Epithelial cell of proximal tubule (primary cell): Measurements from ENCODE around the gene IL1R2. TPM values are rescaled to one million over a fixed set of nuclear protein-coding genes. Genes with fewer than 3 reads are reported as not detected.
"Not testable (repeated sequence)": the region's sequence is repeated elsewhere in the genome, so short reads cannot be mapped to it uniquely, and the experiment has no call there.

Experiments used
- DNase-seq: peaks from one replicate; pipeline ENCODE4 v3.0.0-alpha.2; 2011; ENCODE audit warnings: low read depth
- H3K4me3 ChIP-seq: 2 replicates; pipeline ENCODE4 v1.5.1; 2011; ENCODE audit warnings: low read depth, mild to moderate bottlenecking, low read length
- total RNA-seq: library from RNA; depleted of rRNA; stranded (reverse); fragments of >200 nt; gene quantifications from 2 replicates; pipeline ENCODE4 v1.2.3, GENCODE V29; 2015
- TF ChIP-seq, protein P1 (sequence below): conservative IDR thresholded peaks from 2 replicates; pipeline ENCODE4 v1.5.1; 2012; ENCODE audit warnings: low read depth, mild to moderate bottlenecking, low read length

The IL1R2 gene
- total RNA-seq, 1 donor from 2014 or later, result 5.4 TPM

DNA sequence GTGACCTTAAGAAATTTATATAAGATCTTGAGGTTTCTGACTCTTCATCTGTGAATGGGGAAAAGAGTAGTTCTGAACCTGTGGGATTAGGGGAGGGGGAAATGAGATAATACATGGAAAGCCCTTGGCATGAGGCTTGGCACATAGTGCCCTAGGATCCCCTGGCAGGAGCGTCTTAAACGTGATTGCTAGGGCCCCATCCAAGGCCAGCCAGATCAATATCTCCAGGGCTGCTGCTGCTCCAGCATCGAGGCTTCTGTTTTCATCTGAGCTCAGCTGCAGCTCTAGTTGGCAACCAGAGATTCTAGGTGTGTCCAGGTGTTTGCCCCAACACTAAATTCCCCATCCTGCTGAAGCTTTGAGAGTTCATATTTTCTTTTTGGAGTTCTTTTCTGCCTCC is 71.0 kb downstream of the IL1R2 start:
- no peak overlapping the region for H3K4me3 ChIP-seq
- TF ChIP-seq, protein P1, sequence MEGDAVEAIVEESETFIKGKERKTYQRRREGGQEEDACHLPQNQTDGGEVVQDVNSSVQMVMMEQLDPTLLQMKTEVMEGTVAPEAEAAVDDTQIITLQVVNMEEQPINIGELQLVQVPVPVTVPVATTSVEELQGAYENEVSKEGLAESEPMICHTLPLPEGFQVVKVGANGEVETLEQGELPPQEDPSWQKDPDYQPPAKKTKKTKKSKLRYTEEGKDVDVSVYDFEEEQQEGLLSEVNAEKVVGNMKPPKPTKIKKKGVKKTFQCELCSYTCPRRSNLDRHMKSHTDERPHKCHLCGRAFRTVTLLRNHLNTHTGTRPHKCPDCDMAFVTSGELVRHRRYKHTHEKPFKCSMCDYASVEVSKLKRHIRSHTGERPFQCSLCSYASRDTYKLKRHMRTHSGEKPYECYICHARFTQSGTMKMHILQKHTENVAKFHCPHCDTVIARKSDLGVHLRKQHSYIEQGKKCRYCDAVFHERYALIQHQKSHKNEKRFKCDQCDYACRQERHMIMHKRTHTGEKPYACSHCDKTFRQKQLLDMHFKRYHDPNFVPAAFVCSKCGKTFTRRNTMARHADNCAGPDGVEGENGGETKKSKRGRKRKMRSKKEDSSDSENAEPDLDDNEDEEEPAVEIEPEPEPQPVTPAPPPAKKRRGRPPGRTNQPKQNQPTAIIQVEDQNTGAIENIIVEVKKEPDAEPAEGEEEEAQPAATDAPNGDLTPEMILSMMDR, result no peak
- no peak for DNase-seq

DNA sequence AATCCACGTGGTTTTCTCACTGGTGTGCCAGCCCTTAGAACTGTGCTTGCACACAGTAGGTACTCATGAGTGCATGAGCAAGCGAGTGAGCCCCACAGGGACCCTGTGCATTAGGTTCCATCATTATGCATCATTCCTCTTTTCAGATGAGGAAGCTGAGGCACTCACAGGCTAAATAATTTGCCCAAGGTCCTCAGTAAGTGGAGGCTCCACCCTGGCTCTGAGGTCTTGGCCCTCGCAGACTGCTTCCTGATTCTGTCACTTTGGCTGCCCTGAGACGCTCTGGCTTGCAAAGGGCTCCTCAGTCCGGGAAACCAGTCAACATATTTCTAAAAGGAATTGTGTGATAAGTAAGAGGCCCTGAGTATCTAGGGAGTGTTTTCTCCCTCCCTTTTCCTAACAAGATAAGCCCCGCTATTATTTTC is 71.7 kb downstream of the IL1R2 start:
- TF ChIP-seq, protein P1, result no peak
- no peak for DNase-seq
- no peak overlapping the region for H3K4me3 ChIP-seq

DNA sequence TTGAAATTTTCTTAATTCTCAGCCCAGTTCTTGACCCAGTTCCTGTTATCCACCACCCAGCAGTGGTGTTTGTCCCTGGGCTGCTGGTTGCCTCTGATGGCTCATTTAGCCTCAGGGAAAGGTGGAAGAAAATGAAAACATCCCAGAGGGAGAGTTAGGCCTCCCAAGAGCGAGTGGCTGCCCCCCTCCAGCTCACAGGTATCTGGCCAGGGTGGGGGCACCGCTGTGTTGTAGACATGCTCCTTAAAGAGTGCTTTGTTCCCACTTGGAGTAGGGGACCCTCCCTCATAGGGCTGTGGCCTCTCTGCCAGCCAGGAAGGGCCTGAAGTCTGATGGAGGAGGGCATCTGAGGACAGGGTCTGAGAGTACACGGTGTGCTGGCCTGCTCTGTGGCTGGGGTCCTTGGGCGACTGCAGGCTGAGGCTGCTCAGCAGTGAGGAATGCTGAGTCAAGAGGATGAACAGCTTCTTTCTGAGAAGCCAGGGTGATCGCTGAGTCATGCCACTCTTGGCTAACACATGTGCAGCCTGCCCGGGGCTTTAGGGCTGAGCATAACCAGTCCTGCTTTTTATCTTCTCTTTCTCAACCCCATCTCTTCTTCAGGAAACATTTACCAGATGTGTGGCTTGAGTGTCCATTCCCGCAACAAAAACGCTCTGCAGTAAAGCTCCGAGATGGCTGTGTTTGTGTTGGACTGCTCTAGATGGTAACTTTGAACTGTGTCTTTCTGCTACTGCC is 72.3 kb downstream of the IL1R2 start:
- DNase-seq, result peak; percentile 85
- H3K4me3 ChIP-seq, result no peak overlapping the region
- TF ChIP-seq, protein P1, result no peak

DNA sequence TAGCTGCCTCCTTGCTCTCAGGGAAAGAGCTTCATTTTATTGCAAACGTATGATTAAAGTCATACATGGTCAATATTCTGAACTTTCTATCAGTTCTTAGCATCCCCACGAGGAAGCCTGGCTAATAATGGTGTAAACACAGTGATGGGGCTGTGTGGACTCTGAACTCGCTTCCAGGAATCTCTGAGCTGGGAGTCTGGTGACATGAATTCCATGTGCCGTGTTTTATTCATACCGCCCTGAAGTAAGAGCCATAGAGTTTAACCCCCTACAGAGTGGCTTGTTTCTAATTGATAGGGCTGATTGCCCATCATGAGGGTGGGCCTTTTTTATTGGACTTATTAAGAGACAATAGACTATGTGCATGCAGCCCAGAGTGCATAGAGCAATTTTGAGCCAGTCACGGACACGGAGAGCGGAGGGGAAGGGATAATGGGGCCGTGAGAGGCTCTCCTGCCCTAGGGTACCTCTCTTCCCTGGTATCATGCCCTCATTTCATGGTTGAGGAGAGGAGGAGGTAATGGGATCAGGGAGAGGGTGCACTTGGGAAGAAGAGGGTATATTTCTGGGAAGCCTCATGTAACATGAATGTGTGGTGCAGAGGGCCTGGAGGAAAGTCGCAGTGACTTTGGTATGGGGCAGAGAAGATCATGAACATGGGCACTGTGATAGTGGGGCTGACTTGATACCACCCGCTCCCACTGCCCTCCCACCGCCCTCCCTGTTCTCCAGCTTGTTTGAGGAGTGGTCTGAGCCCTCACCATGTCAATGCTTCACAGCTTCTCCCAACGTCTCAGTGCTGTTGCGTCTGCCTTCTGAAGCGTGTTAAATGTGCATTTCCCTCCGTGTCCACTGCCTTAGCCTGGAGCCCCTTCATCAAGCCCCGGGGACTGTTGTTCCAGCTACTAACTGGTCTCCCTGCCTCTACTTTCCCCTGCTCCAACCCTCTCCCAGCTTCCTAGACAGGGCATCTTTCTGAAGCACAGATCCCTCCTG is 73.2 kb downstream of the IL1R2 start:
- TF ChIP-seq, protein P1, result no peak
- DNase-seq, result no peak
- H3K4me3 ChIP-seq, result no peak overlapping the region

DNA sequence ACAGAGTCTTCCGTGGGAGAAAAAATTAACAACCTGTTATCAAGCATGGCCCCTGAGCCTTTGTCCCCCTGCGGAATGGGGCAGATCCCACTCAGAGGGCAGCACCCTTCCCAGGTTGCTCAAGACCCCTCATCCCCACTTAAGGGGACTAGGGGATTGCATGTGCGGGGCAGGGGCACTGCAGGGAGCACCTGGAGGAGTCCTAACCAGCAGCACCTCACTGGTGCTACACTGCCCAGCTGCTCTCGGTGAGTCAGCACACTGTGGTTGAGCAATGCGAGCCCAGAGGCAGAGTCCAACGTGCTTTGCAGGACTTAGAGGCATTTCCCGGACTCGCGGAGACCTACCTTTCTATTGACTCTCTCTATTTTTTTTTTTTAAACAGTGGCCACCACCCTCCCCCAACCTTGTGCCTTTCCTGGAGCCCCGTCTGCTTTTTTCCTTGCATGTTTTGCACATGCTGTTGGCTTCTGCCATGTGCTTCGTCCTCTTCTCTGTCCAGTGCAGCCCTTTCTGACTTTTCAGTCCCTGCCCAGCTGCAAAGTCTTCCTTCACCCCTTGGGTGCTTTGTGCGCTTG is 74.0 kb downstream of the IL1R2 start:
- TF ChIP-seq, protein P1, result no peak
- H3K4me3 ChIP-seq, result no peak overlapping the region
- no peak for DNase-seq

DNA sequence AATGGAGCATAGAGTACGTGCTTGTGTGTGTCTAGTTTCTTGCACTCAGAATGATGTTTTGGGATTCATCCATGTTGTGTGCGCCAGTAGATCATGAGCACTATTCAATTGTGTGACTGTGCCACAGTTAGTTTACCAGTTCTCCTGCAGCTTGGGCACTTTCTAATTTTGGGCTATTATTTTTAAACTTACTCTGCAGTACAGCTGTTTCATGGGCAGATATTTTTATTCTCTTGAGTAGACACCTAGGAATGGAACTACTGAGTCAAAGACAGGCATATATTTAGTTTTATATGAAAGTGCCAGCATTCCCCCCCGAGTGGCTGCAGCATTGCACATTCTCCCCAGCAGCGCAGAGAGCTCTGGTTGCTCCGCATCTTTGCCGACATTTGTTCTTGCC is 74.8 kb downstream of the IL1R2 start:
- DNase-seq, result no peak
- TF ChIP-seq, protein P1, result no peak
- no peak overlapping the region for H3K4me3 ChIP-seq

DNA sequence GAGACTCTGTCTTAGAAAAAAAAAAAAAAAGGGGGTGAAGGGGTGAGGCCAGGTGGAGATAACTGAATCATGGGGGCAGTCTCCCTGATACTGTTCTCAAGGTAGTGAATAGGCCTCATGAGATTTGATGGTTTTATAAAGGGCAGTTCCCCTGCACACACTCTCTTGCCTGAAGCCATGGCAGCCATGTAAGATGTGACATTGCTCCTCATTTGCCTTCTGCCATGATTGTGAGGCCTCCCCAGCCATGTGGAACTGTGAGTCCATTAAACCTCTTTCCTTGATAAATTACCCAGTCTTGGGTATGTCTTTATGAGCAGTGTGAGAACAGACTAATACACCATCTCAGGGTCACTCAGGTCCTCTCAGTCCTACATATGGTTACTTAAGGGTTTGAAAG is 76.4 kb downstream of the IL1R2 start:
- H3K4me3 ChIP-seq, DNase-seq: not testable (repeated sequence)
